ENCODE data around the gene TMEM63A. TPM values are rescaled to one million over a fixed set of nuclear protein-coding genes. Genes with fewer than 3 reads are reported as not detected.
"Not testable (repeated sequence)": the region's sequence is repeated elsewhere in the genome, so short reads cannot be mapped to it uniquely, and the experiment has no call there.

Gene TMEM63A
- total RNA-seq, 1 experiment from 2014 or later, result 115 TPM

DNA sequence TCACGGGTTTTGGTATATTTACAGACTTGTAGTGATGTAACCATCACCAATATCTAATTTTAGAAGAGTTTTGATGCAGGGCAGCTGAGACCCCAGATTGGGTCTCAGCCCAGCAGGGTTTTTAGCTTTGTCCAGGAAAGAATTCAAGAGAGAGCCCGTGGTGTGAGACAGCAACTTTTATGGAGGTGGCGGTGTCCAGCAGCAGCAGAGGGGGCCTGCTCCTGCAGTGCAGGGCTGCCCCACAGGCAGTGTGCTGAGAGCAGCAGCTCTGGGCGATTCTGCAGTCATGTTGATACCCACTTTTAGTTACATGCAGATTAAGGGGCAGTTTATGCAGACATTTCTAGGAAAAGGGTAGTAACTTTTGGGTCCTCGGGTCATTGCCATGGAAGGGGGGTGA is 74.0 kb downstream of the TMEM63A start:
- H2AFZ ChIP-seq, result no peak overlapping the region
- H3K79me2 ChIP-seq (ENCODE audit: low read depth), result peaks cover 29% of the 10 kb centered on the region
- H3F3A ChIP-seq (ENCODE audit: insufficient read depth, low read depth), result peaks cover 22% of the 10 kb centered on the region; the same call in 1 of the 2 replicates
- CTCF ChIA-PET, result no interaction called here
- POLR2A ChIA-PET (ENCODE audit: unreplicated experiment), result no interaction called here
- no peaks in the 10 kb centered on the region for H3K9me2 ChIP-seq (ENCODE audit: insufficient read depth)
- no peaks in the 10 kb centered on the region for H3K27me3 ChIP-seq (ENCODE audit: insufficient read depth, low read depth)
- no peak overlapping the region for H3K4me3 ChIP-seq
- no peak for DNase-seq
- no peak overlapping the region for H3K27ac ChIP-seq
- no peaks in the 10 kb centered on the region for H4K20me1 ChIP-seq (ENCODE audit: insufficient read depth)
- H3K4me1 ChIP-seq (replicated peaks; ENCODE audit: insufficient read depth), result peaks cover 29% of the 10 kb centered on the region
- H3K9me3 ChIP-seq (ENCODE audit: insufficient read depth, low read depth), result no peaks in the 10 kb centered on the region
- H3K36me3 ChIP-seq (ENCODE audit: low read depth), result peaks cover 5% of the 10 kb centered on the region; the same call in 1 of the 2 replicates
- no peak overlapping the region for H3K4me2 ChIP-seq
- BruUV-seq (replicated peaks), result no TSS peak
- TF ChIP-seq, protein P1, sequence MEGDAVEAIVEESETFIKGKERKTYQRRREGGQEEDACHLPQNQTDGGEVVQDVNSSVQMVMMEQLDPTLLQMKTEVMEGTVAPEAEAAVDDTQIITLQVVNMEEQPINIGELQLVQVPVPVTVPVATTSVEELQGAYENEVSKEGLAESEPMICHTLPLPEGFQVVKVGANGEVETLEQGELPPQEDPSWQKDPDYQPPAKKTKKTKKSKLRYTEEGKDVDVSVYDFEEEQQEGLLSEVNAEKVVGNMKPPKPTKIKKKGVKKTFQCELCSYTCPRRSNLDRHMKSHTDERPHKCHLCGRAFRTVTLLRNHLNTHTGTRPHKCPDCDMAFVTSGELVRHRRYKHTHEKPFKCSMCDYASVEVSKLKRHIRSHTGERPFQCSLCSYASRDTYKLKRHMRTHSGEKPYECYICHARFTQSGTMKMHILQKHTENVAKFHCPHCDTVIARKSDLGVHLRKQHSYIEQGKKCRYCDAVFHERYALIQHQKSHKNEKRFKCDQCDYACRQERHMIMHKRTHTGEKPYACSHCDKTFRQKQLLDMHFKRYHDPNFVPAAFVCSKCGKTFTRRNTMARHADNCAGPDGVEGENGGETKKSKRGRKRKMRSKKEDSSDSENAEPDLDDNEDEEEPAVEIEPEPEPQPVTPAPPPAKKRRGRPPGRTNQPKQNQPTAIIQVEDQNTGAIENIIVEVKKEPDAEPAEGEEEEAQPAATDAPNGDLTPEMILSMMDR (conservative IDR thresholded peaks at IDR 0.05), result no peak
- TF ChIP-seq EZH2 (IDR thresholded peaks at IDR 0.05; ENCODE audit: low read depth), result no peak
- intact Hi-C loops (cut with micrococcal nuclease; ENCODE audit: unreplicated experiment), result no loop called here

DNA sequence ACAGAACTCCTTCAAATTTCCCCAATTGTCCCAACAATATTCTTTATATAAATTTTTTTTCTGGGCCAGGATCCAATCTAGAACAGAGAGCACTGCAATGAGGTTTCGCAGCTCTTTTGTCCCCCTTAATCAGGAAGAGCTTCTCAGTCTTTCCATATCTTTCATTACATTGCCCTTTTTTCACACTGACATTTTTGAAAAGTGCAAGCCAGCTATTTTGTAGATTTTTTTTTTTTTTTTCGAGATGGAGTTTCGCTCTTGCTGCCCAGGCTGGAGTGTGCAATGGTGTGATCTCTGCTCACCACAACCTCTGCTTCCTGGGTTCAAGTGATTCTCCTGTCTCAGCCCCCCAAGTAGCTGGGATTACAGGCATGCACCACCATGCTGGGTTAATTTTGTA is 75.4 kb downstream of the TMEM63A start:
- H4K20me1 ChIP-seq (ENCODE audit: insufficient read depth); intact Hi-C loops (cut with micrococcal nuclease; ENCODE audit: unreplicated experiment); POLR2A ChIA-PET (ENCODE audit: unreplicated experiment); H3K27me3 ChIP-seq (ENCODE audit: insufficient read depth, low read depth); BruUV-seq (replicated peaks); H3K4me2 ChIP-seq; DNase-seq; H3K9me3 ChIP-seq (ENCODE audit: insufficient read depth, low read depth); H3K27ac ChIP-seq; H3K9me2 ChIP-seq (ENCODE audit: insufficient read depth); CTCF ChIA-PET; H3K36me3 ChIP-seq (ENCODE audit: low read depth); H3K4me3 ChIP-seq; H2AFZ ChIP-seq: not testable (repeated sequence)
- peaks cover 15% of the 10 kb centered on the region for H3K79me2 ChIP-seq (ENCODE audit: low read depth)
- H3K4me1 ChIP-seq (replicated peaks; ENCODE audit: insufficient read depth), result peaks cover 15% of the 10 kb centered on the region
- H3F3A ChIP-seq (ENCODE audit: insufficient read depth, low read depth), result peaks cover 11% of the 10 kb centered on the region; the same call in 1 of the 2 replicates

DNA sequence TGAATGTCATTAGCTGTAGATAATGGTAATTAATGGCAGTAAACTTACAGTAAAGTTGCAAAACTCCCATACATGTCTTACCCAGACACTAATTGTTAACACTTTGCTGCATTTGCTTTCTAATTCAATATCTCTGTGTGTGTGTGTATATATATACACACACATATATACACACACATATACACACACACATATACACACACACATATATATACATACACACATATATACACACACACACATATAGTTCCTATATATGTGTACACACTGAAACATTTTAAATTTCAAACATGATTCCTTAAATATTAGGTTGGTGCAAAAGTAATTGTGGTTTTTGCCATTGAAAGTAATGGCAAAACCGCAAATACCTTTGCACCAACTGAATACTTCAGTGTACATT is 75.9 kb downstream of the TMEM63A start:
- ChIA-PET POLR2A (ENCODE audit: unreplicated experiment) (no interaction called here), CTCF (no interaction called here)
- BruUV-seq (replicated peaks), result no TSS peak
- no peak overlapping the region for H3K4me3 ChIP-seq
- peaks cover 10% of the 10 kb centered on the region for H3K4me1 ChIP-seq (replicated peaks; ENCODE audit: insufficient read depth)
- H3K27ac ChIP-seq, result no peak overlapping the region
- intact Hi-C loops (cut with micrococcal nuclease; ENCODE audit: unreplicated experiment), result no loop called here
- TF ChIP-seq, protein P1 (conservative IDR thresholded peaks at IDR 0.05), result no peak
- TF ChIP-seq EZH2 (IDR thresholded peaks at IDR 0.05; ENCODE audit: low read depth), result no peak
- DNase-seq, result no peak
- no peak overlapping the region for H3K4me2 ChIP-seq
- no peaks in the 10 kb centered on the region for H3K36me3 ChIP-seq (ENCODE audit: low read depth)
- no peaks in the 10 kb centered on the region for H3K9me2 ChIP-seq (ENCODE audit: insufficient read depth)
- no peaks in the 10 kb centered on the region for H3K27me3 ChIP-seq (ENCODE audit: insufficient read depth, low read depth)
- H2AFZ ChIP-seq, result no peak overlapping the region
- peaks cover 10% of the 10 kb centered on the region for H3K79me2 ChIP-seq (ENCODE audit: low read depth)
- 0 out of 2 replicates have a peak, but pooled peaks cover 14% of the 10 kb centered on the region for H3F3A ChIP-seq (ENCODE audit: insufficient read depth, low read depth)
- no peaks in the 10 kb centered on the region for H4K20me1 ChIP-seq (ENCODE audit: insufficient read depth)
- H3K9me3 ChIP-seq (ENCODE audit: insufficient read depth, low read depth), result no peaks in the 10 kb centered on the region

DNA sequence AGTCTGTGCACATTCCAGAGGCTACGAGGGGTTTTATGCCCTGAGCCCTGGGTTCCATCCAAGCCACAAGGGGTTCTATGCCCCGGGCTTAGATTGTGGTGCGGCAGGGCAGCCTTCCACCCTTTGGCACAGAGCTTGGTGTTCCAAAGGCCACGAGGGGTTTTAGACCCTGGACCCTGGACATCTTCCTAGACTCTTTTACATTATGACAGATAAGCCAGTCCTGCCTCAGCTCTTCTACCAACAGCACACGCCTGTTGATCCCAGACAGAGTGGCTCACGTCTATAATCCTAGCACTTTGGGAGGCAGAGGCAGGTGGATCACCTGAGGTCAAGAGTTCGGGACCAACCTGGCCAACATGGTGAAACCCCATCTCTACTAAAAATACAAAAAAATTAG is 81.0 kb downstream of the TMEM63A start:
- intact Hi-C loops (cut with micrococcal nuclease; ENCODE audit: unreplicated experiment); H3K4me2 ChIP-seq; H3K36me3 ChIP-seq (ENCODE audit: low read depth); H3K4me1 ChIP-seq (replicated peaks; ENCODE audit: insufficient read depth); H3K79me2 ChIP-seq (ENCODE audit: low read depth); H3K9me3 ChIP-seq (ENCODE audit: insufficient read depth, low read depth); H3K27ac ChIP-seq; H3K9me2 ChIP-seq (ENCODE audit: insufficient read depth); H3K4me3 ChIP-seq; H3K27me3 ChIP-seq (ENCODE audit: insufficient read depth, low read depth); DNase-seq; CTCF ChIA-PET; BruUV-seq (replicated peaks); H2AFZ ChIP-seq; H4K20me1 ChIP-seq (ENCODE audit: insufficient read depth): not testable (repeated sequence)
- 0 out of 2 replicates have a peak, but pooled peaks cover 11% of the 10 kb centered on the region for H3F3A ChIP-seq (ENCODE audit: insufficient read depth, low read depth)
- POLR2A ChIA-PET (ENCODE audit: unreplicated experiment), result interaction anchor here (0.7 kb wide), 1 partner anchor 270 kb away, joined by 4 read pairs; no protein-coding TSS in a partner anchor

DNA sequence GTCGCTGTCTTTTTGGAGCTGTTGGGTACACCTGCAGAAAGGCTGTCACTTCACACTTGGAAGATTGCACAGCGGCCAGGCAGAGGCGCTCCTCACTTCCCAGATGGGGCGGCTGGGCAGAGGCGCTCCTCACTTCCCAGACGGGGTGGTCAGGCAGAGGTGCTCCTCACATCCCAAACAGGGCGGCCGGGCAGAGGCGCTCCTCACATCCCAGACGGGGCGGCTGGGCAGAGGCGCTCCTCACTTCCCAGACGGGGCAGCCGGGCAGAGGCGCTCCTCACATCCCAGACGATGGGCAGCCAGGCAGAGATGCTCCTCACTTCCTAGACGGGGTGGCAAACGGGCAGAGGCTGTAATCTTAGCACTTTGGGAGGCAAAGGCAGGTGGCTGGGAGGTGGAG is 86.1 kb downstream of the TMEM63A start:
- H3K79me2 ChIP-seq (ENCODE audit: low read depth); H3K36me3 ChIP-seq (ENCODE audit: low read depth); H3K27me3 ChIP-seq (ENCODE audit: insufficient read depth, low read depth); H3K27ac ChIP-seq; H3K9me3 ChIP-seq (ENCODE audit: insufficient read depth, low read depth); H3F3A ChIP-seq (ENCODE audit: insufficient read depth, low read depth); intact Hi-C loops (cut with micrococcal nuclease; ENCODE audit: unreplicated experiment); H4K20me1 ChIP-seq (ENCODE audit: insufficient read depth); H3K4me2 ChIP-seq; H2AFZ ChIP-seq; H3K9me2 ChIP-seq (ENCODE audit: insufficient read depth); H3K4me3 ChIP-seq; BruUV-seq (replicated peaks); DNase-seq; CTCF ChIA-PET; H3K4me1 ChIP-seq (replicated peaks; ENCODE audit: insufficient read depth); POLR2A ChIA-PET (ENCODE audit: unreplicated experiment): not testable (repeated sequence)

All from PC-9 (cell line).